Stimulated activated naive CD4-positive, alpha-beta T cell treated with Interleukin-2 at 50 U/mL for 16 hours (primary cell): Measurements from ENCODE around the gene PRH2.

Experiments
- DNase-seq: peaks from one replicate; lab custom pipeline; 2025; lab: John Stamatoyannopoulos, UW

PRH2 gene

GRCh38 chr12:10960211-10960610, 31.2 kb downstream of the PRH2 start:
- DNase-seq: no peak

GRCh38 chr12:10965476-10965875, 36.4 kb downstream of the PRH2 start:
- no peak for DNase-seq

DNA sequence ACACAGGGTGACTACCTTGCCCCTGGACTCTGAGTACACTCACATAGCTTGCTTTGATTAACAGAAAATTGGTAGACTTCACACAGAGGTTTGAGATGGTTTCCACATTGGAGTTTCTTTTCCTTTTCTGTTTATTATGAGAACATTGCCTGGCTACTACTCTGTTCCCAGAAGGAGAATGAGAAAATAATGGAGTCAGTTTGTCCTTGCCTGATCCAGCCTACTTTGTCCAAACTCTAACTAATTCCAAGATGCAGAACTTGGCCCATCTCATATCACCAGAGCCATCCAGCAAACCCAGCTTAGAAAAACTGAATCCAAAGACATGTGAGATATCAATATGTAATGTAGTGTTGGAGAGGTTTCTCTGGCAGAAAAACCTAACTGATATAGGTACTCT, 37.3 kb downstream of the PRH2 start:
- DNase-seq: no peak

DNA sequence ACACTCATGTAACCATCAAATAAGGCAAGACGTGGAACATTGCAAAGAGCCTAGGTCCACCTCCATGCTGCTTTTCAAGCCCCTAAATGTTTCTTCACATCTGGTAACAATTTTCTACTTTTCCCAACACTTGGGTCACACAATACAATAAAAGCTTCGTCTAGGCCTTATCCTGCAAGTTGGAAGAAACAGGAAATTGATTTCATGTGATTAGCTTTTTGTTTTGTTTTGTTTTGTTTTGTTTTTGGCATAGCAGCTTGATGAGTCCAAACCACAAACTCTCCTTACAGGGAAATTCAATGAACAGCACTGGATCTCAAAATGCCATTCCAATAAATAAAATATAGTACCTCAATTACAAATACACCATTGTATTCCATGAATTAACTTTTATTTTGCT, 38.4 kb downstream of the PRH2 start:
- DNase-seq: no peak

DNA sequence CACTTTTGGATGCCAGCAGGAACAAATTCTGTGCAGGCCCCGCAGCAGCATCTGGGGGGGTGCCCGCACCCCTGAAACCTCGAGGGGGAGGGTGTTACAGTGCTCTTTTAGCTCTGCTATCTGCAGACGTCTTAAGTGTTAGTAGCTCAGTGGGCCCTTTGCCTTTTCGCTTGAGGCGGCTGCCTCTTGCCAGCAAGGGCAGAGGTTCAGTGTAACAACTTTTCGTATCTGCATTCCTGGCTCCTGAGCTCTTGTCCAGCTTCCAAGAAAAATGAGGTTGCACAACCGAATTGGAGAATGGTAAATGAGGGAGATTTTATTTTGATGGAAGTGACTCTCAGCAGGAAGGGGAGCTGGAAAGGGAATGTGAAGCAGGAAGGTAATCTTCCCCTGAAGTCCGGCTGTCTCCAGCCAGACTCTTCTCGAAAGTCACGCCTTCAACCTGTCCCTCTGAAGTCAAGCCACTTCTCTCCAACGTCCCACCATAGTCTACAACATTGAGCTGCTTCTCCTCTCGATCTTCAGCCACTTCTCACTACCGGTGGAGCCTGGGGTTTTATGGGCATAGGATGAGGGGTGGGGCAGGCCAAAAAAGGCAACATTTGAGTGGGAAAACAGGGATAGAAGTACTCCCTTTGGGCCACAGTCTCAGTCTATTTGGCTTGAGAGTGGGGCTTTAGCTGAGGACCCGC, 39.9 kb downstream of the PRH2 start:
- no peak for DNase-seq

DNA sequence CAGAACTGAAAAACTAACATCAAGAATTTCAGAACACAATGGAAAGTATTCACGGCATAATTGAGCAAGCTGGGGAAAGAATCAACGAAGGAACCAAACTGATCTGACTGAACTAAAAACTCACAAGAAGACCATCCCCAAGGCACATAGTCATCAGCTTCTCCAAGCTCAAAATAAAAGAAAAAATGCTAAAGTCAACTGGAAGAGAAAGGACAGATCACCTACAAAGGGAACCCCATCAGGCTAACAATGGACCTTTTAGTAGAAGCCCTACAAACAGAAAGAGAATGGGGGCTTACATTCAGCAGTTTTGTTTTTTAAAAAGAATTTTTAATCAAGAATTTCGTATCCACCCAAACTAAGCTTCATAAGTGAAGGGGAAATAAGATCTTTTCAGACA, 45.9 kb downstream of the PRH2 start:
- DNase-seq: no peak

GRCh38 chr12:10982244-10982643, 53.2 kb downstream of the PRH2 start:
- DNase-seq: no peak
